MM.1S (cell line): ENCODE data around the gene DLL4.

Source experiments
- DNase-seq: peaks from one replicate; pipeline ENCODE4 v3.0.0-alpha.2; 2015
- H2AFZ ChIP-seq: fragments of 300-600 bp; sonication (generic); 2 replicates; pipeline ENCODE4 v1.6.0; 2016; ENCODE audit warnings: antibody characterized with exemption, low read length
- H3F3A ChIP-seq: fragments of 300-600 bp; sonication (generic); 2 replicates; pipeline ENCODE4 v1.6.1; 2016; ENCODE audit warnings: mild to moderate bottlenecking, antibody characterized with exemption, low read length, moderate library complexity, mixed read lengths; ENCODE audit not compliant: insufficient read depth
- H3K27ac ChIP-seq: fragments of 300-600 bp; sonication (generic); 2 replicates; pipeline ENCODE4 v1.5.1; 2016; ENCODE audit warnings: mild to moderate bottlenecking, low read length
- H3K27me3 ChIP-seq: fragments of 300-600 bp; sonication (generic); replicated peaks from 2 replicates; pipeline ENCODE4 v1.6.0; 2016; ENCODE audit warnings: low read length; ENCODE audit not compliant: insufficient read depth
- H3K36me3 ChIP-seq: fragments of 300-600 bp; sonication (generic); replicated peaks from 2 replicates; pipeline ENCODE4 v1.6.1; 2016; ENCODE audit warnings: mild to moderate bottlenecking, low read length, mixed read lengths; ENCODE audit not compliant: insufficient read depth
- H3K4me1 ChIP-seq: fragments of 300-600 bp; sonication (generic); 2 replicates; pipeline ENCODE4 v1.6.1; 2016; ENCODE audit warnings: low read length, mixed read lengths
- H3K4me2 ChIP-seq: fragments of 300-600 bp; sonication (generic); 2 replicates; pipeline ENCODE4 v1.6.0; 2016; ENCODE audit warnings: low read depth, low read length
- H3K4me3 ChIP-seq: fragments of 300-600 bp; sonication (generic); 2 replicates; pipeline ENCODE4 v1.5.1; 2016; ENCODE audit warnings: low read length, mixed read lengths
- H3K79me2 ChIP-seq: fragments of 300-600 bp; sonication (generic); 2 replicates; pipeline ENCODE4 v1.6.1; 2016; ENCODE audit warnings: mixed run types, low read length, mixed read lengths
- H3K9ac ChIP-seq: fragments of 300-600 bp; sonication (generic); 2 replicates; pipeline ENCODE4 v1.6.1; 2016; ENCODE audit warnings: low read length, mixed read lengths
- H3K9me2 ChIP-seq: fragments of 300-600 bp; sonication (generic); replicated peaks from 2 replicates; pipeline ENCODE4 v1.6.1; 2016; ENCODE audit warnings: mild to moderate bottlenecking, low read length, mixed read lengths; ENCODE audit not compliant: insufficient read depth
- H3K9me3 ChIP-seq: fragments of 300-600 bp; sonication (generic); replicated peaks from 2 replicates; pipeline ENCODE4 v1.6.1; 2016; ENCODE audit warnings: mild to moderate bottlenecking, low read length, mixed read lengths; ENCODE audit not compliant: insufficient read depth
- H4K20me1 ChIP-seq: fragments of 300-600 bp; sonication (generic); 2 replicates; pipeline ENCODE4 v1.6.1; 2016; ENCODE audit warnings: mild to moderate bottlenecking, low read length, moderate library complexity, mixed read lengths; ENCODE audit not compliant: insufficient read depth
- CTCF ChIP-seq: fragments of 300-600 bp; sonication (generic); IDR thresholded peaks from 2 replicates; pipeline ENCODE4 v1.5.1; 2016; ENCODE audit warnings: antibody characterized with exemption, low read length, mixed read lengths
- EZH2 ChIP-seq: fragments of 300-600 bp; sonication (generic); optimal IDR thresholded peaks from 2 replicates; pipeline ENCODE3; 2017; ENCODE audit warnings: low read depth, mild to moderate bottlenecking, antibody characterized with exemption, low read length, mixed read lengths
- EZH2phosphoT487 ChIP-seq: fragments of 300-600 bp; sonication (generic); IDR thresholded peaks from 2 replicates; pipeline ENCODE4 v1.6.1; 2018; ENCODE audit warnings: antibody characterized with exemption, low read length

The DLL4 gene

GRCh38 chr15:40915116-40915661 lies 14.0 kb upstream of the DLL4 start:
- H3K9me2 ChIP-seq: no peaks in the 10 kb centered on the region
- no peak overlapping the region for H3K9ac ChIP-seq
- no peaks in the 10 kb centered on the region for H3K9me3 ChIP-seq
- no peak overlapping the region for H3K4me3 ChIP-seq
- TF ChIP-seq EZH2phosphoT487 (no peak), CTCF (no peak), EZH2 (no peak)
- no peaks in the 10 kb centered on the region for H3F3A ChIP-seq
- no peaks in the 10 kb centered on the region for H3K27me3 ChIP-seq
- H3K79me2 ChIP-seq: no peaks in the 10 kb centered on the region
- no peaks in the 10 kb centered on the region for H3K36me3 ChIP-seq
- H3K27ac ChIP-seq: no peak overlapping the region
- DNase-seq: no peak
- H3K4me1 ChIP-seq: no peaks in the 10 kb centered on the region
- no peak overlapping the region for H3K4me2 ChIP-seq
- no peaks in the 10 kb centered on the region for H4K20me1 ChIP-seq
- no peak overlapping the region for H2AFZ ChIP-seq

GRCh38 chr15:40915679-40916078 lies 13.5 kb upstream of the DLL4 start:
- Histone ChIP-seq H3F3A (no peaks in the 10 kb centered on the region), H3K27me3 (no peaks in the 10 kb centered on the region), H3K79me2 (no peaks in the 10 kb centered on the region), H3K4me1 (no peaks in the 10 kb centered on the region), H3K4me2 (no peak overlapping the region), H4K20me1 (no peaks in the 10 kb centered on the region), H3K36me3 (no peaks in the 10 kb centered on the region), H3K4me3 (no peak overlapping the region), H3K9ac (no peak overlapping the region), H2AFZ (no peak overlapping the region), H3K9me3 (no peaks in the 10 kb centered on the region), H3K27ac (no peak overlapping the region), H3K9me2 (no peaks in the 10 kb centered on the region)
- TF ChIP-seq EZH2: no peak
- TF ChIP-seq EZH2phosphoT487: no peak
- no peak for TF ChIP-seq CTCF
- DNase-seq: no peak

- no peaks in the 10 kb centered on the region for H3K4me1 ChIP-seq
- no peaks in the 10 kb centered on the region for H3K79me2 ChIP-seq
- no peaks in the 10 kb centered on the region for H3K9me3 ChIP-seq
- no peaks in the 10 kb centered on the region for H3F3A ChIP-seq
- H4K20me1 ChIP-seq: no peaks in the 10 kb centered on the region
- H3K9ac ChIP-seq: no peak overlapping the region
- H3K4me2 ChIP-seq: no peak overlapping the region
- H3K36me3 ChIP-seq: no peaks in the 10 kb centered on the region
- H3K27me3 ChIP-seq: no peaks in the 10 kb centered on the region
- H3K27ac ChIP-seq: no peak overlapping the region
- H3K4me3 ChIP-seq: no peak overlapping the region
- TF ChIP-seq CTCF: no peak
- TF ChIP-seq EZH2: no peak
- TF ChIP-seq EZH2phosphoT487: no peak
- no peak for DNase-seq
- H3K9me2 ChIP-seq: no peaks in the 10 kb centered on the region
- H2AFZ ChIP-seq: no peak overlapping the region
Observed at GRCh38 chr15:40917585-40917984, 11.6 kb upstream of the DLL4 start.
